ENCODE data around the gene TBC1D9B. TPM values are rescaled to one million over a fixed set of nuclear protein-coding genes. Genes with fewer than 3 reads are reported as not detected.
A peak's percentile ranks its signal among the peaks of the same experiment; 100 is the strongest.

The TBC1D9B gene
- total and polyA plus RNA-seq, 2 donors (not counting 1 experiment from before 2014, with no cell fraction given), result 48.7 to 50.4 TPM

DNA sequence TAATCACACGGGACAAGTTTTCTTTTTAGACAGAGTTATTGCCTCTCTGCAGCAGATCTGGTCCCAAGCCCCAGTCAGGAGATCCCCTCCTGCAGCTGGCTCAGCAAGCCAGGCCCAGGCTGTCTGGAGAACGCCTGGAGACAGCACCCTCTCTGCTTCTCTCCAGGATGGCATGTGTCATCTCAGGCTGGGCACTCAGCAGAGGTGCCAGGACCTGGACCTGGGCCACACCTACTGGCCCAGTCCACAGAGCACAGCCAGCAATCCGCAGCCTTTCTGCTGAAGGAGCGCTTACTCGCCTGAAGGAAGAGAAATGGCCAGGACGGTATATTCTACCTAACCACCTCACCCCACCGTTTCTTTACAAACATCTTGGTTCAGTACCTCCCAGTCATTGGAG lies 4.7 kb upstream of the TBC1D9B start:
- H3K79me2 ChIP-seq (ENCODE audit: control insufficient read depth, insufficient read depth, low read length), result no peaks in the 10 kb centered on the region
- no peak overlapping the region for H3K4me2 ChIP-seq (ENCODE audit: extremely low read depth, insufficient read depth, low read length)
- H2AFZ ChIP-seq (ENCODE audit: low read length), result no peak overlapping the region
- H3K4me1 ChIP-seq (ENCODE audit: control insufficient read depth, extremely low read depth, insufficient read depth, low read length), result peaks cover 6% of the 10 kb centered on the region
- no peaks in the 10 kb centered on the region for H3K36me3 ChIP-seq (ENCODE audit: control insufficient read depth, insufficient read depth, low read length)
- H3K9me3 ChIP-seq (ENCODE audit: control insufficient read depth, insufficient read depth, low read depth, low read length), result no peaks in the 10 kb centered on the region
- H3K9ac ChIP-seq (ENCODE audit: insufficient read depth, low read length), result no peak overlapping the region
- H3K27me3 ChIP-seq (ENCODE audit: control insufficient read depth, insufficient read depth, low read length), result no peaks in the 10 kb centered on the region
- no peak for DNase-seq (ENCODE audit: low read depth in 2 of 2)
- no peak overlapping the region for H3K4me3 ChIP-seq (replicated peaks in 1 of 4; ENCODE audit: control extremely low read depth in 1 of 4, insufficient read depth in 1 of 4, low read depth in 3 of 4, low read length in 4 of 4)
- H4K20me1 ChIP-seq (ENCODE audit: control insufficient read depth, extremely low read depth, insufficient read depth, low read length), result no peaks in the 10 kb centered on the region
- H3K27ac ChIP-seq (ENCODE audit: insufficient read depth, low read length), result no peak overlapping the region
- TF ChIP-seq, protein P1, sequence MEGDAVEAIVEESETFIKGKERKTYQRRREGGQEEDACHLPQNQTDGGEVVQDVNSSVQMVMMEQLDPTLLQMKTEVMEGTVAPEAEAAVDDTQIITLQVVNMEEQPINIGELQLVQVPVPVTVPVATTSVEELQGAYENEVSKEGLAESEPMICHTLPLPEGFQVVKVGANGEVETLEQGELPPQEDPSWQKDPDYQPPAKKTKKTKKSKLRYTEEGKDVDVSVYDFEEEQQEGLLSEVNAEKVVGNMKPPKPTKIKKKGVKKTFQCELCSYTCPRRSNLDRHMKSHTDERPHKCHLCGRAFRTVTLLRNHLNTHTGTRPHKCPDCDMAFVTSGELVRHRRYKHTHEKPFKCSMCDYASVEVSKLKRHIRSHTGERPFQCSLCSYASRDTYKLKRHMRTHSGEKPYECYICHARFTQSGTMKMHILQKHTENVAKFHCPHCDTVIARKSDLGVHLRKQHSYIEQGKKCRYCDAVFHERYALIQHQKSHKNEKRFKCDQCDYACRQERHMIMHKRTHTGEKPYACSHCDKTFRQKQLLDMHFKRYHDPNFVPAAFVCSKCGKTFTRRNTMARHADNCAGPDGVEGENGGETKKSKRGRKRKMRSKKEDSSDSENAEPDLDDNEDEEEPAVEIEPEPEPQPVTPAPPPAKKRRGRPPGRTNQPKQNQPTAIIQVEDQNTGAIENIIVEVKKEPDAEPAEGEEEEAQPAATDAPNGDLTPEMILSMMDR (conservative IDR thresholded peaks at IDR 0.05 in 1 of 2, IDR thresholded peaks at IDR 0.05 in 1 of 2; ENCODE audit: low read depth in 1 of 2, low read length in 2 of 2), result no peak

DNA sequence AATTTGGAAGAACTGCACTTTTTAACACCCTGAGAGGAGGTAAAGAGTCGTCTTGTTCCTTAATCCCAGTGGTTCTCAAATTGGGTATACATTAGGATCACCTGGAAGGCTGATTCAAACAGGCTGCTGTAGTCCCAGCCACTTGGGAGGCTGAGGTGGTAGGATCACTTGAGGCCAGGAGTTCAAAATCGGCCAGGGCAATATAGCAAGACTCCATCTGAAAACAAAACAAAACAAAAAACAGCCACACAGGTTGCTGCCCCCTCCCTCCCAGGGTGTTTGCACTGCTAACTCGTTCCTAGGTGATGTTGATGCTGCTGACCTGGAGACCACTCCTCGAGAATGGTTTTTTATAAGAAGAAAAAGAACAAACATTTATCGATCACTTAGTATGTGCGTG lies 1.5 kb upstream of the TBC1D9B start:
- Histone ChIP-seq H2AFZ (ENCODE audit: low read length) (no peak overlapping the region), H4K20me1 (ENCODE audit: control insufficient read depth, extremely low read depth, insufficient read depth, low read length) (no peaks in the 10 kb centered on the region), H3K9me3 (ENCODE audit: control insufficient read depth, insufficient read depth, low read depth, low read length) (no peaks in the 10 kb centered on the region), H3K36me3 (ENCODE audit: control insufficient read depth, insufficient read depth, low read length) (peaks cover 5% of the 10 kb centered on the region), H3K4me3 (replicated peaks in 1 of 4; ENCODE audit: control extremely low read depth in 1 of 4, insufficient read depth in 1 of 4, low read depth in 3 of 4, low read length in 4 of 4) (no peak overlapping the region), H3K4me1 (ENCODE audit: control insufficient read depth, extremely low read depth, insufficient read depth, low read length) (peaks cover 11% of the 10 kb centered on the region), H3K79me2 (ENCODE audit: control insufficient read depth, insufficient read depth, low read length) (peaks cover 27% of the 10 kb centered on the region), H3K27ac (ENCODE audit: insufficient read depth, low read length) (no peak overlapping the region), H3K27me3 (ENCODE audit: control insufficient read depth, insufficient read depth, low read length) (no peaks in the 10 kb centered on the region), H3K9ac (ENCODE audit: insufficient read depth, low read length) (no peak overlapping the region), H3K4me2 (ENCODE audit: extremely low read depth, insufficient read depth, low read length) (no peak overlapping the region)
- TF ChIP-seq, protein P1 (conservative IDR thresholded peaks at IDR 0.05 in 1 of 2, IDR thresholded peaks at IDR 0.05 in 1 of 2; ENCODE audit: low read depth in 1 of 2, low read length in 2 of 2), result no peak
- no peak for TF ChIP-seq EZH2 (IDR thresholded peaks at IDR 0.05; ENCODE audit: low read length, missing control alignments)
- DNase-seq (ENCODE audit: low read depth in 2 of 2), result no peak

DNA sequence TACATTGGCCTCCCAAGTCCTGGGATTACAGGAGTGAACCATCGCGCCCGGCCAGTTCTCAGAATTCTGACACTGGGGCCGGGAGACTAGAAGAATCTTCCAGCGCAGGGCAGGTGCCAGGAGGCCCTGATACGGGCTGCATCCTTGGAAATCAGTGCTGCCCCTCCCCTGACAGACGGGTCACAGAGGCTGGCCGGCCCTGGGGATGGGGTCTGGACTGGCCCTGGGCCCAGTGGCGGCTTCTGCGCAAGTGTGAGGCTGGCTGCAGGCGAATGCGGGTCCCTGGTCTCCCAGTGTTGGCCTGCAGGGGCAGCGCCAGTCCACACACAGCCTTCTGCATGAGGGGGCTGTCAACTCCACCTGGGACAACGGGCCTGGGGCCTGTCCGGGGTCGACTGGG lies 831 bp upstream of the TBC1D9B start:
- Histone ChIP-seq H3K4me1 (ENCODE audit: control insufficient read depth, extremely low read depth, insufficient read depth, low read length) (peaks cover 5% of the 10 kb centered on the region), H2AFZ (ENCODE audit: low read length) (no peak overlapping the region), H3K27me3 (ENCODE audit: control insufficient read depth, insufficient read depth, low read length) (no peaks in the 10 kb centered on the region), H3K27ac (ENCODE audit: insufficient read depth, low read length) (no peak overlapping the region), H3K79me2 (ENCODE audit: control insufficient read depth, insufficient read depth, low read length) (peaks cover 30% of the 10 kb centered on the region), H4K20me1 (ENCODE audit: control insufficient read depth, extremely low read depth, insufficient read depth, low read length) (no peaks in the 10 kb centered on the region), H3K9me3 (ENCODE audit: control insufficient read depth, insufficient read depth, low read depth, low read length) (no peaks in the 10 kb centered on the region), H3K4me2 (ENCODE audit: extremely low read depth, insufficient read depth, low read length) (no peak overlapping the region), H3K36me3 (ENCODE audit: control insufficient read depth, insufficient read depth, low read length) (peaks cover 9% of the 10 kb centered on the region), H3K9ac (ENCODE audit: insufficient read depth, low read length) (no peak overlapping the region), H3K4me3 (replicated peaks in 1 of 4; ENCODE audit: control extremely low read depth in 1 of 4, insufficient read depth in 1 of 4, low read depth in 3 of 4, low read length in 4 of 4) (peak overlapping the region in 1 of 4 experiments; percentile 57)
- no peak for DNase-seq (ENCODE audit: low read depth in 2 of 2)
- no peak for TF ChIP-seq EZH2 (IDR thresholded peaks at IDR 0.05; ENCODE audit: low read length, missing control alignments)
- TF ChIP-seq, protein P1 (conservative IDR thresholded peaks at IDR 0.05 in 1 of 2, IDR thresholded peaks at IDR 0.05 in 1 of 2; ENCODE audit: low read depth in 1 of 2, low read length in 2 of 2), result no peak
